GM13976 (cell line): ENCODE measurements around the gene SIPA1.

ENCODE experiments used
- DNase-seq: peaks from one replicate; pipeline ENCODE4 v3.0.0; 2012; ENCODE audit warnings: low spot score
- CTCF ChIP-seq: IDR thresholded peaks from 2 replicates; pipeline ENCODE4 v1.5.1; 2012; ENCODE audit warnings: borderline replicate concordance, mild to moderate bottlenecking; ENCODE audit not compliant: insufficient read depth; ENCODE audit errors: extremely low read depth, missing control alignments, control extremely low read depth
- in situ Hi-C: fragments of 300-500 bp; cut with MboI; formaldehyde crosslinking; loops from one replicate; pipeline ENCODE4 v1.12.0; 2022; ENCODE audit warnings: low sequenced_read_pairs, mixed read lengths, inconsistent platforms; ENCODE audit not compliant: unreplicated experiment

Gene SIPA1

DNA sequence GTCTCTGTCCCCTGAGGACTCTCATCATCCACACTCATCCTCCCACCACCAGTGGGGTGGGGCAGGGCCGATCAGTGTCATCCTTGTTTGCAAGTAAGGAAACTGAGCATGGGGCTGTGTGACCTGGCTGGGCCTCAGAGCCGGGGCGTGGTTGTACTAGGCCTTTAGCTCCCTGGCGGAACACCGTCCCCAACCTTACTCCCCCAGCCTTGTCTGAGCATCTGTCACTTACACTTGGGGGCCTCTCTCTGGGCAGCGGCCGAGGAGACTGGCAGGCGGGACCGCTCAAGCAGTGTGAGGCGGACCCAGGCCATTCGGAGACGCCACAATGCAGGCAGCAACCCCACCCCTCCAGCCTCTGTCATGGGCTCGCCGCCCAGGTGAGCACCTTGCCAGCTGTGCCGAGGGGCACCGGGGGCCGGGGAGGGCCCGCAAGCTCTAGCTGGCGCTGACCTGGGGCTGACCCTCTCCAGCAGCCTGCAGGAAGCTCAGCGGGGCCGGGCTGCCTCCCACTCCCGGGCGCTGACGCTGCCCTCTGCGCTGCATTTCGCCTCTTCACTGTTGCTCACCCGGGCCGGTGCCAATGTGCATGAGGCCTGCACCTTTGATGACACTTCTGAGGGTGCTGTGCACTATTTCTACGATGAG is 18.5 kb upstream of the SIPA1 start:
- in situ Hi-C loops = no loop called here
- no peak for DNase-seq
- no peak for TF ChIP-seq CTCF

- TF ChIP-seq CTCF = no peak
- no peak for DNase-seq
- in situ Hi-C loops = no loop called here
These were observed 17.2 kb upstream of the SIPA1 start for GRCh38 chr11:65620666-65621065.

- in situ Hi-C loops = no loop called here
- DNase-seq = no peak
- no peak for TF ChIP-seq CTCF
These were observed 16.4 kb upstream of the SIPA1 start for GRCh38 chr11:65621460-65621859.

DNA sequence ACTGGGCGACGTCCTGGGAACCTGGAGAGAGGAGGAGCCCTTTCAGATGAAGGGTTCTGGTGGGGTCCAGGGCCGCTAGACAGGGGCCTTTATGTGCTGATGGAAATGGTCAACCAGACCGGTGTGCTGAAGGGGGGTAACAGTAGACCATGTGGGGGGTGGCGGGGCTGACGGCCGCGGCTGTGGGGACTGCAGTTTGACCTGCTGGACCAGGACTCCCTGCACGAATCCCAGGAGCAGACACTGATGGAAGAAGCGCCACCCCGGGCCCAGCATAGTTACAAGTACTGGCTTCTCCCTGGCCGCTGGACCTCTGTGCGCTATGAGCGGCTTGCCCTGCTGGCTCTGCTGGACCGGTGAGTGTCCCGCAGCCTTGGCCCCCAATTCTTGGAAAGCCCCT is 15.9 kb upstream of the SIPA1 start:
- in situ Hi-C loops = no loop called here
- DNase-seq = no peak
- no peak for TF ChIP-seq CTCF

DNA sequence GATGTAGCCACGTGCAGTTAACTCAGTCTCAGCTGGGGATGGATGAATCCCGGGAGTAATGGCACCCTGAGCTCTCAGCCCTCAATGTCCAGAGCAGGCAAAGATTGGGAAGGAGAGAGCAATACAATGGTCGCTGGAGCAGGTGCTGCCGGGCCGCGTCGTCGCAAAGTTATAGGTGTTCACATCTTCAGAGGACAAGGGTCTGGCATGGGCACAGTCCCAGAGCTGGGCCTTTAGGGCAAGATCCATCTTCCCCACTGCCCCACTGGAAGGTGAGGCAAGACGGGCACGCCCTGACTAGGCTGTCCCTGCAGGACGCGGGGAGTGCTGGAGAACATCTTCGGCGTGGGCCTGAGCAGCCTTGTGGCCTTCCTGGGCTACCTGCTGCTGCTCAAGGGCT is 14.7 kb upstream of the SIPA1 start:
- in situ Hi-C loops = no loop called here
- no peak for TF ChIP-seq CTCF
- no peak for DNase-seq

GRCh38 chr11:65623852-65624616 is 13.9 kb upstream of the SIPA1 start:
- in situ Hi-C loops = no loop called here
- TF ChIP-seq CTCF = no peak
- DNase-seq = no peak
